ENCODE results near the gene FAM9A.

Gene FAM9A

DNA sequence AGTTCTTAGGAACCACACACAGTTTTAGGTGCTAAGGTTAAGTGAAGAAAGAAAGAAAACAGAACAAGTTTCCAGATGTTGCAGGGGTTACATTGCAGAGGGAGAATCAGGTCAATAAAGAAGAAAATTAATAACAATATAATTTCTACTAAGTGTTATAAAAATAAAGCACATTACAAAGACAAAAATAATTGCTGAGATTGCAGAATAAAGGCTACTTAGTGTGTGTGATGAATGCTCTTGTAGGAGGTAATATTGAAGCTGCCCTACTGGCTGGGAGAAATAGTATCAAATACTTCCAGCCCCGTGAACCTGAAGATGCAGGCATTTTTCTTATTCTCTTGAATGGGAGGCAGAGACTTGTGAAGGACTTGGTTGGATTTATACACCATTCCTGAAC lies 33.2 kb upstream of the FAM9A start:
- no peak overlapping the region for H3K4ac ChIP-seq (ENCODE audit: low read depth in 1 of 2, low read length in 2 of 2)
- no peak overlapping the region for H3K18ac ChIP-seq (ENCODE audit: low read depth in 1 of 2, low read length in 2 of 2)
- no peaks in the 10 kb centered on the region for H3K4me1 ChIP-seq (ENCODE audit: control insufficient read depth, insufficient read depth, low read depth, low read length)
- no peak overlapping the region for H3K4me2 ChIP-seq (ENCODE audit: low read length, poor library complexity, severe bottlenecking)
- no peak for DNase-seq
- H4K8ac ChIP-seq (ENCODE audit: low read length) = no peak overlapping the region
- no peak overlapping the region for H3K14ac ChIP-seq (ENCODE audit: low read length in 2 of 2)
- H3K9ac ChIP-seq (ENCODE audit: low read length) = no peak overlapping the region
- no peak overlapping the region for H2BK5ac ChIP-seq (ENCODE audit: low read depth, low read length, poor library complexity, severe bottlenecking)
- peaks cover 0 to 18% of the 10 kb centered on the region in 2 experiments for H3K27me3 ChIP-seq (ENCODE audit: control insufficient read depth in 1 of 2, insufficient read depth in 1 of 2, low read length in 2 of 2)
- H4K91ac ChIP-seq (ENCODE audit: low read length) = no peak overlapping the region
- 82% methylated on average over 1 of the region's 1 CpG for WGBS
- no peak overlapping the region for H2BK120ac ChIP-seq (ENCODE audit: low read depth, low read length)
- no peak overlapping the region for H2AK5ac ChIP-seq (ENCODE audit: low read length, severe bottlenecking)
- H2BK12ac ChIP-seq (ENCODE audit: low read length in 2 of 2) = no peak overlapping the region
- H2AFZ ChIP-seq (ENCODE audit: low read depth, low read length) = no peak overlapping the region
- no peaks in the 10 kb centered on the region for H3K9me3 ChIP-seq (ENCODE audit: control insufficient read depth, low read length)
- no peaks in the 10 kb centered on the region for H3K36me3 ChIP-seq (ENCODE audit: control insufficient read depth in 1 of 2, insufficient read depth in 2 of 2, low read depth in 1 of 2, low read length in 2 of 2)
- H2BK15ac ChIP-seq (ENCODE audit: low read depth, poor library complexity, severe bottlenecking) = no peak overlapping the region
- no peak overlapping the region for H3K4me3 ChIP-seq (ENCODE audit: insufficient read depth in 1 of 2, low read depth in 1 of 2, low read length in 2 of 2)
- no peaks in the 10 kb centered on the region for H3K79me1 ChIP-seq (replicated peaks; ENCODE audit: low read length, poor library complexity, severe bottlenecking)
- no peak overlapping the region for H3K27ac ChIP-seq (ENCODE audit: low read length, poor library complexity, severe bottlenecking)
- H3K23ac ChIP-seq (ENCODE audit: low read length in 2 of 2) = no peak overlapping the region

DNA sequence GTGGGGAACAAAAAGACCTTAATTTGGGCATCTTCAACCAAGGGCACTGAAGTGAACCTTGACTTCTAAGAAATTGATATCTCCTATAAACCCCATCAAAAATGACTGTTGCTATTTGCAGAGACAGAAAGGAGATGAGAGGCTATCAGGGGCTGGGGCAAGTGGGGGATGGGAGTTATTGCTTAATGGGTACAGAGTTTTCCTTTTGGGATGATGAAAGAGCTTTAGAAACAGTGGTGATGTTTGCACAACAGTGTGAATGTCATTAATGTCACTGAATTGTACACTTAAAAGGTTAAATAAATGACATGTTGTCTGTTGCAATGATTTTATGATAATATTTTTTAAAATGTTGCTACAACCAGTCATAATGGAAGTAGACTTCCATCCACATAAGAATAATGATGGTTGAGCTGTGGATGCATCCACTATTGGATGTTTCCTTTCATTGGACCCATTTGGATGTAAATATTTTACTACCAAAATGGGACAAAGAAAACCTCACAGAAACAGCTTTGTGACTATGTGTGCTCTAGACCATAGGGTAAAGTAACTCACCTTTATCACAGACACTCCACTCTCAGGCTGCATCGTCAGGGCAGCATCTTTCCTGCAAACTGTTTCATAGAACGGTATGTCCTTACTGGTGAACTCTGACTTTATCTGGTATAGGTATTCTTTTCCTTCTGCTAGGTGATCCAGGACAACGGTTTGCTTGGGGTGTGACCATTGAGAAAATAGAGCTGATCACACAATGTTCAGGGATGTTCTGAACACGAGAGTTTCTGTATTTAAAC lies 31.6 kb upstream of the FAM9A start:
- Histone ChIP-seq H3K4me2 (ENCODE audit: low read length, poor library complexity, severe bottlenecking) (no peak overlapping the region), H2BK12ac (ENCODE audit: low read length in 2 of 2) (no peak overlapping the region), H3K4me1 (ENCODE audit: control insufficient read depth, insufficient read depth, low read depth, low read length) (no peaks in the 10 kb centered on the region), H3K9ac (ENCODE audit: low read length) (no peak overlapping the region), H3K9me3 (ENCODE audit: control insufficient read depth, low read length) (no peaks in the 10 kb centered on the region), H3K4me3 (ENCODE audit: insufficient read depth in 1 of 2, low read depth in 1 of 2, low read length in 2 of 2) (no peak overlapping the region), H2BK5ac (ENCODE audit: low read depth, low read length, poor library complexity, severe bottlenecking) (no peak overlapping the region), H2AFZ (ENCODE audit: low read depth, low read length) (no peak overlapping the region), H4K91ac (ENCODE audit: low read length) (no peak overlapping the region), H2AK5ac (ENCODE audit: low read length, severe bottlenecking) (no peak overlapping the region), H3K14ac (ENCODE audit: low read length in 2 of 2) (no peak overlapping the region), H2BK15ac (ENCODE audit: low read depth, poor library complexity, severe bottlenecking) (no peak overlapping the region), H3K79me1 (replicated peaks; ENCODE audit: low read length, poor library complexity, severe bottlenecking) (no peaks in the 10 kb centered on the region), H3K23ac (ENCODE audit: low read length in 2 of 2) (no peak overlapping the region), H4K8ac (ENCODE audit: low read length) (no peak overlapping the region), H3K27me3 (ENCODE audit: control insufficient read depth in 1 of 2, insufficient read depth in 1 of 2, low read length in 2 of 2) (peaks cover 0 to 19% of the 10 kb centered on the region in 2 experiments), H3K4ac (ENCODE audit: low read depth in 1 of 2, low read length in 2 of 2) (no peak overlapping the region), H3K27ac (ENCODE audit: low read length, poor library complexity, severe bottlenecking) (no peak overlapping the region), H2BK120ac (ENCODE audit: low read depth, low read length) (no peak overlapping the region), H3K18ac (ENCODE audit: low read depth in 1 of 2, low read length in 2 of 2) (no peak overlapping the region), H3K36me3 (ENCODE audit: control insufficient read depth in 1 of 2, insufficient read depth in 2 of 2, low read depth in 1 of 2, low read length in 2 of 2) (no peaks in the 10 kb centered on the region)
- 91% methylated on average over 3 of the region's 4 CpGs for WGBS
- DNase-seq = no peak

DNA sequence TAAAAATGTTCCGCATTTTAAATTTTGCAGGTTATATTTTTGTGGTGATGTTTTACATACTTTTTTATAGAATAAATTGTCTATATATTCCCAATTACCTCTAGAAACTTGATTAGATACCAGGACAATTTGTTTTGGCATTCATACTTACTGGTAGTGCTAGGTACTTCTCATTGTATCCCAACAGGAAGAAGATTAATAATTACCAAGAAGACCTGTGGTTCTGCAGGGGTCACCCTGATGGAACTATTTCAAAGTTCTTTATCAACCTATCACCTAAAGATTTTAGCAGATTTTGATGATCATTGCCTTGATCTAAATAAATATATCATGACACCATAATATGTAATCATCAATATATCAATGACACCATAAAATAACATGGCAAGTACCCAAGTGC lies 22.5 kb upstream of the FAM9A start:
- no peak for DNase-seq
- Histone ChIP-seq H2BK15ac (ENCODE audit: low read depth, poor library complexity, severe bottlenecking) (no peak overlapping the region), H3K9ac (ENCODE audit: low read length) (no peak overlapping the region), H3K23ac (ENCODE audit: low read length in 2 of 2) (no peak overlapping the region), H3K9me3 (ENCODE audit: control insufficient read depth, low read length) (no peaks in the 10 kb centered on the region), H3K27me3 (ENCODE audit: control insufficient read depth in 1 of 2, insufficient read depth in 1 of 2, low read length in 2 of 2) (peaks cover 0 to 9% of the 10 kb centered on the region in 2 experiments), H3K27ac (ENCODE audit: low read length, poor library complexity, severe bottlenecking) (no peak overlapping the region), H3K14ac (ENCODE audit: low read length in 2 of 2) (no peak overlapping the region), H2BK5ac (ENCODE audit: low read depth, low read length, poor library complexity, severe bottlenecking) (no peak overlapping the region), H3K4me2 (ENCODE audit: low read length, poor library complexity, severe bottlenecking) (no peak overlapping the region), H4K8ac (ENCODE audit: low read length) (no peak overlapping the region), H3K4me1 (ENCODE audit: control insufficient read depth, insufficient read depth, low read depth, low read length) (no peaks in the 10 kb centered on the region), H2BK12ac (ENCODE audit: low read length in 2 of 2) (no peak overlapping the region), H2AFZ (ENCODE audit: low read depth, low read length) (no peak overlapping the region), H4K91ac (ENCODE audit: low read length) (no peak overlapping the region), H3K18ac (ENCODE audit: low read depth in 1 of 2, low read length in 2 of 2) (no peak overlapping the region), H3K4ac (ENCODE audit: low read depth in 1 of 2, low read length in 2 of 2) (no peak overlapping the region), H3K79me1 (replicated peaks; ENCODE audit: low read length, poor library complexity, severe bottlenecking) (no peaks in the 10 kb centered on the region), H2AK5ac (ENCODE audit: low read length, severe bottlenecking) (no peak overlapping the region), H3K36me3 (ENCODE audit: control insufficient read depth in 1 of 2, insufficient read depth in 2 of 2, low read depth in 1 of 2, low read length in 2 of 2) (no peaks in the 10 kb centered on the region), H2BK120ac (ENCODE audit: low read depth, low read length) (no peak overlapping the region), H3K4me3 (ENCODE audit: insufficient read depth in 1 of 2, low read depth in 1 of 2, low read length in 2 of 2) (no peak overlapping the region)
- no CpG with 5 or more reads among the region's 1 CpG for WGBS

DNA sequence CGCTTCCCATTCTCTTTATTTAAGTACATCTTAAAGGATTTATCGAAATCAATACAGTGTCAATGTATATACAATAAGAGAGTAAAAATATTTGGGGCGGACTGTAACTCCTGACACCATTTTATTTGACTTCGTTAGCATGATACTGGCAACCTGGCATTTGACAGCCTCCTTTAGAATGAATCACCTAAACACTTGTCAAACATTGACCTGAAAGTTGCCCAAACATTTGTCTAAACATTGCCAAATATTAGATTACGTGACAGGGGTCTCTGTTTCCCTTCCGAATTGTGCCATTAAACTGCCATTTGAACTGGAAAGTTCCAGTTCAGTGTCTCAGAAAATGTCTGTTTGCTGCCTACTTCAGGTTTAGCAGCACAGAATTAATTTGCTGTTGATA lies 20.8 kb upstream of the FAM9A start:
- Histone ChIP-seq H3K14ac (ENCODE audit: low read length in 2 of 2) (no peak overlapping the region), H2AFZ (ENCODE audit: low read depth, low read length) (no peak overlapping the region), H3K4me1 (ENCODE audit: control insufficient read depth, insufficient read depth, low read depth, low read length) (no peaks in the 10 kb centered on the region), H2BK120ac (ENCODE audit: low read depth, low read length) (no peak overlapping the region), H3K18ac (ENCODE audit: low read depth in 1 of 2, low read length in 2 of 2) (no peak overlapping the region), H2BK5ac (ENCODE audit: low read depth, low read length, poor library complexity, severe bottlenecking) (no peak overlapping the region), H3K79me1 (replicated peaks; ENCODE audit: low read length, poor library complexity, severe bottlenecking) (no peaks in the 10 kb centered on the region), H4K8ac (ENCODE audit: low read length) (no peak overlapping the region), H3K23ac (ENCODE audit: low read length in 2 of 2) (no peak overlapping the region), H4K91ac (ENCODE audit: low read length) (no peak overlapping the region), H3K4me2 (ENCODE audit: low read length, poor library complexity, severe bottlenecking) (no peak overlapping the region), H2BK12ac (ENCODE audit: low read length in 2 of 2) (no peak overlapping the region), H3K4me3 (ENCODE audit: insufficient read depth in 1 of 2, low read depth in 1 of 2, low read length in 2 of 2) (no peak overlapping the region), H3K9me3 (ENCODE audit: control insufficient read depth, low read length) (no peaks in the 10 kb centered on the region), H3K36me3 (ENCODE audit: control insufficient read depth in 1 of 2, insufficient read depth in 2 of 2, low read depth in 1 of 2, low read length in 2 of 2) (no peaks in the 10 kb centered on the region), H3K27me3 (ENCODE audit: control insufficient read depth in 1 of 2, insufficient read depth in 1 of 2, low read length in 2 of 2) (peaks cover 0 to 9% of the 10 kb centered on the region in 2 experiments), H3K4ac (ENCODE audit: low read depth in 1 of 2, low read length in 2 of 2) (no peak overlapping the region), H3K9ac (ENCODE audit: low read length) (no peak overlapping the region), H2BK15ac (ENCODE audit: low read depth, poor library complexity, severe bottlenecking) (no peak overlapping the region), H2AK5ac (ENCODE audit: low read length, severe bottlenecking) (no peak overlapping the region), H3K27ac (ENCODE audit: low read length, poor library complexity, severe bottlenecking) (no peak overlapping the region)
- DNase-seq = no peak
- WGBS = 90% methylated on average over 4 of the region's 6 CpGs

All from mesenchymal stem cell (in vitro differentiated cells and primary cell).